HL-60 (cell line): ENCODE results near the gene OR5AS1.

Source experiments
- GABPA ChIP-seq: IDR thresholded peaks from 2 replicates; pipeline ENCODE4 v1.6.1; 2012; ENCODE audit warnings: low read depth
- POLR2AphosphoS5 ChIP-seq: IDR thresholded peaks from 2 replicates; pipeline ENCODE4 v1.6.1; 2012; ENCODE audit warnings: low read depth
- TF ChIP-seq, protein P1 (sequence below): IDR thresholded peaks from one replicate; pipeline ENCODE4 v1.5.1; 2011; ENCODE audit warnings: low read length, control low read depth, inconsistent platforms; ENCODE audit not compliant: insufficient read depth

DNA sequence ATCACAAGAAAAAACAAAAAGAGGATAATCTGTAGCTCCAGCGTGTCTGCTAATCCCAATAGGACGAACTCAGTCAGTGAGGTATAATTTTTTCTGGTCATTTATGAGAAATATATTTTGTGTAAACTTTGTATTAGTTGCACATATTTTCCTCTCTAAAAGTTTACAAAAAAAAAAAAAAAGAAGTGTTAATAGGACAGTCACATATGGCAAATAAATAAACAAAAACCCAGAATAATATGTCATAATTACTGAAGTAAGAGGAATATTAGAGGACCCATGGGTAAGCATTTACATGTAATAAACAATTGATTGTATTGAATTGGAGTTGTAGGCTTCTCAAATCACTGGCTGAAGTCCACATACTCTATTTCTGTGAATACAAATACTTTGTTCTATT, 32.9 kb upstream of the OR5AS1 start, which contains the start of gene OR5F1:
- TF ChIP-seq, protein P1, sequence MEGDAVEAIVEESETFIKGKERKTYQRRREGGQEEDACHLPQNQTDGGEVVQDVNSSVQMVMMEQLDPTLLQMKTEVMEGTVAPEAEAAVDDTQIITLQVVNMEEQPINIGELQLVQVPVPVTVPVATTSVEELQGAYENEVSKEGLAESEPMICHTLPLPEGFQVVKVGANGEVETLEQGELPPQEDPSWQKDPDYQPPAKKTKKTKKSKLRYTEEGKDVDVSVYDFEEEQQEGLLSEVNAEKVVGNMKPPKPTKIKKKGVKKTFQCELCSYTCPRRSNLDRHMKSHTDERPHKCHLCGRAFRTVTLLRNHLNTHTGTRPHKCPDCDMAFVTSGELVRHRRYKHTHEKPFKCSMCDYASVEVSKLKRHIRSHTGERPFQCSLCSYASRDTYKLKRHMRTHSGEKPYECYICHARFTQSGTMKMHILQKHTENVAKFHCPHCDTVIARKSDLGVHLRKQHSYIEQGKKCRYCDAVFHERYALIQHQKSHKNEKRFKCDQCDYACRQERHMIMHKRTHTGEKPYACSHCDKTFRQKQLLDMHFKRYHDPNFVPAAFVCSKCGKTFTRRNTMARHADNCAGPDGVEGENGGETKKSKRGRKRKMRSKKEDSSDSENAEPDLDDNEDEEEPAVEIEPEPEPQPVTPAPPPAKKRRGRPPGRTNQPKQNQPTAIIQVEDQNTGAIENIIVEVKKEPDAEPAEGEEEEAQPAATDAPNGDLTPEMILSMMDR: no peak
- TF ChIP-seq POLR2AphosphoS5 (no peak), GABPA (no peak)
